Aortic smooth muscle cell (primary cell): Measurements from ENCODE around the gene MIGA2. TPM values are rescaled to one million over a fixed set of nuclear protein-coding genes. Genes with fewer than 3 reads are reported as not detected.

Experiments
- total RNA-seq: library from RNA; depleted of rRNA; stranded (reverse); fragments of >200 nt; gene quantifications from 2 replicates; pipeline ENCODE4 v1.2.3, GENCODE V29; 2014

Gene MIGA2, protein sequence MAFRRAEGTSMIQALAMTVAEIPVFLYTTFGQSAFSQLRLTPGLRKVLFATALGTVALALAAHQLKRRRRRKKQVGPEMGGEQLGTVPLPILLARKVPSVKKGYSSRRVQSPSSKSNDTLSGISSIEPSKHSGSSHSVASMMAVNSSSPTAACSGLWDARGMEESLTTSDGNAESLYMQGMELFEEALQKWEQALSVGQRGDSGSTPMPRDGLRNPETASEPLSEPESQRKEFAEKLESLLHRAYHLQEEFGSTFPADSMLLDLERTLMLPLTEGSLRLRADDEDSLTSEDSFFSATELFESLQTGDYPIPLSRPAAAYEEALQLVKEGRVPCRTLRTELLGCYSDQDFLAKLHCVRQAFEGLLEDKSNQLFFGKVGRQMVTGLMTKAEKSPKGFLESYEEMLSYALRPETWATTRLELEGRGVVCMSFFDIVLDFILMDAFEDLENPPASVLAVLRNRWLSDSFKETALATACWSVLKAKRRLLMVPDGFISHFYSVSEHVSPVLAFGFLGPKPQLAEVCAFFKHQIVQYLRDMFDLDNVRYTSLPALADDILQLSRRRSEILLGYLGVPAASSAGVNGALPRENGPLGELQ
- total RNA-seq: 20.1 and 22.7 TPM in 2 replicates

DNA sequence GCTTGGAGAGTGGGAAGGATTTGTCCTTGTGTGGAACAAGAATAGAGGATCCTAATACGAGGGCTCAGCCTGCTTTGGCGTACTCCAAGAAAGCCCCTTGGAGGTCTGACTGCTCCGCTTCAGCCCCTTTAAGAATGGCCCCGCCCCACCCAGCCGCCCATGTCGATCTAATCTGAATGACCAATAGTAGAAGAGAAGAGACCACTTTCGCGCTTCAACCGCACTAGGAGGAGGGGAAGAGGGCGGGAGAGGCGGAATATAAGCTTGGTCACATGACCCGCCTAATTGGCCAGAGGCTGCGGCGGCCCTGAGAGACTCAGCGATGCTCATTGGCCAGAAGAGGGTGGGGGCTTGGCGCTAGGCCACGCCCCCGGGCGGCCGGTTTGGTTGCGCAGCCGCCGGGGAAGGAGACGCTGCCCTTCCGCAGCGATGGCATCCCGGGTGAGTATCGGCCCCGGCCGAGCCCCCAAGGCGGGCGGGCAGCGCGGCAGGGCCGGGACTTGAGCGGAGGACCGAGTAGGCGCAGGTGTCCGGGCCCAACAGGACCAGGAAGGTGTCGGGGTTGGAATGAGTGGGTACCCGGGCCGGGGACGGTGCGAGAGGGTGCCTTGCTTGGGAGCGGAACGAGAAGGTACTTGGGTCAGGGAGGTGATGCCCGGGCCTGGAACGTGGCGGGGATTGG lies at the start of gene MIGA2:
MIGA2 (plus strand) TSS at position 386 of the 682 bp plus-strand sequence. CDS start 3,969 bp downstream, outside the sequence.

DNA sequence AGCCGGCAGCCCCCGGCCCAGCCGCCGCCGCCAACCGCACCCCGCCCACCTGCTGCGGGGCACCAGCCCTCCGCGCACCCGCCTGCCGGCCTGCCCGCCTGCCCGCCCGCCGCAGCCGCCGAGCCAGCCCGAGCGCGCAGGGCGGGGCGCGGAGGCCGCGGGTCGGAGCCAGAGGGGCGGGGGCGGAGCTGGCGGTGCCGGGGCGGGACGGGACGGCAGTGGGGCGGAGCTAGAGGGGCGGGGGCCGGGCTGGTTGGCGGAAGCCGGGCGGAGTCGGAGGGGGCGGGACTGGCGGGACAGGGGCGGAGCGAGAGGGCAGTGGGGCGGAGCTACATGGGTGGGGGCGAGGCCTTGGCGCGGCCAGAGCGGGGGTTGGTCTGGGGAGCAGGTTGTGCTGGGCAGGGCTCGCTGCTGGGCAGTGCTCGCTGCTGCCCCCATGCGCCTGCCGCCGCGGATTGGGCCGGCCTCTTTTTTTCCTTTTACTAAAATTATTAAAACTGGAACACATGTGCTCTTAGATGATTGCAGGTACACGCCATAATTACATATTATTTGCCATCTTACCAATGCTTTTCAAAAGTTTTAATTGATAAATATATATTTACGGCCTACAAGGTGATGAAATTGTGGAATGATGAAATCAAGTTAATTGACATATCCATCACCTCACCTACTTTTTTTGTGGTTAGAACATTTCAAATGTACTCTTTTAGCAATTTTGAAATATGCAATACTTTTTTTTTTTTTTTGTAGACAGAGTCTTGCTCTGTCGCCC lies 8.0 kb upstream of the MIGA2 start, which contains the start of gene SH3GLB2:
SH3GLB2 (minus strand) TSS at position 140 of the 775 bp plus-strand sequence. CDS start 177 bp downstream, outside the sequence.

DNA sequence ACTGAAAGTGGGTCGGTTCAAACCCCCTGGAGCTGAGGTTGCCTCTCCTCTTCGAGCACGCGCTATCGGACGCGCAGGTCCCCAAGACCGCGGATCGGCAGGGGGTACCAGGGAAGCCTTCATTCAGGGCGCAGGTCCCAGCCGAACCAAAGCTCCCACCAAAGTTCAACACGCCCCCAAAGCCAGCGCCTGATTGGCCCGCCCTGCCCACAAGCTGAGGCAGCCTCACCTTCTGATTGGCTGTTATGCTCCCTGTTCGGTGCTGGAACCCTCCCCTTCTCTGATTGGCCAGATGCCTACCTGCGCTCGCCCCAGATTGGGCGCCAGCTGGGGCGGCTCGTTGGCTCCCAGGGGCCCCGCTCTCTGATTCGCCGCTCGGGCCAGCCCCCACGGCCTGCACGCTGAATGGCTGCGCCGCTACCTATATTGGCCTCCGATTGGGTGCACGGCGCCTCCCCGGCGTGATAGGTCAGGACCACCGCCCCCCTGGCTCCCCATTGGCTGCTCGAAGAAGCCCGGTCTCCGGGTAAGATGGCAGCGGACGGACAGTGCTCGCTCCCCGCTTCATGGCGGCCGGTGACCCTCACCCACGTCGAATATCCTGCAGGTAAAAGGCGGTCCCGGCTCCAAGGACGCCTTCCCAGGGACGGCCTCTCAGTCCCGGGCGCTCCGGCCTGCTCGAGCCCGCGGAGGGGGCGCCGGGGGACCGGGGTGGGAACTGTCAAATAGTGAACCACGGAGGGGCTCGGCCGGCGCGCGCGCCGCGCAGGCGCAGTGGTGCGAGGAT lies 44.4 kb downstream of the MIGA2 start, which contains the start of gene DOLPP1:
DOLPP1 (plus strand) TSS at position 511 of the 787 bp plus-strand sequence; CDS start at position 532, 21 bp downstream.

DNA sequence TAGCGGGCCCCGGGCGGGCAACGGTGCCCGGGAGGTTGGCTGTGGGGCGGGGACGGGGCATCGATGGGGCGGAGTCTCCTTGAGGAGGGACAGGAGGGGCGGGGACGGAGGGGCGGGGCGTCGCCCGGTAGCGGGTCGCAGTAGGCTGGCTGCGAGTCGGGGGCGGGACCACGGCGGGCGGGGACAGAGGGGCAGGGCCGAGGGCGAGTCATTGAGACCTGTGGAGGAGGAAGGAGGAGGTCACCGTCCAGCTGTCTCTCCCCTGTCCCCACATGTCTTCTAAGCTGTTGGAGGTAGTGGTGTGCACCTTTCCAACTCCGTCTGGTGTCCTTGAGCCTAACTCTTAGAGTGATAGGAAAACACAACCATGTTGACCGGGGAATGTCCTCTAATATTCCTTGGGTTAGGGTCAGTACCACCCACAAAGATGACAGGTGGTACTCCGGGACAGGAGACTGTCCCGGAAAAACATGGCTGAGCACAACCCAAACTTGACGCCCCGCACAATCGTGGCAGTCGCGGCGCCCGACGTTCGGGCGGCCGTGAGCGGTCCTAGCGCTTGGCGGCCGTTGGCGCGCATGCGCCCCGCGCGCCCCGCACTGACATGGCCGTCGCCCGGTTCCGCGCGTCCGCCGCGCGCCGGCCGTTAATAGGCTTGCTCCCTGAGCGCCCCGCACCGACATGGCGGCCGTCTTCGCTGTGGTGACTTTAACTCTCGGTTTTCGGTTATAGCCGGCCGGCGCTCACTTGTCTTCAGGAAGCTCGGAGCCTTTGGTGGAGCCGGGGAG lies 74.5 kb downstream of the MIGA2 start, which contains the start of the genes CRAT and PTPA:
CRAT (minus strand) TSS at position 54 of the 788 bp plus-strand sequence. CDS start 284 bp downstream, outside the sequence.
PTPA (plus strand) TSS at position 676 of the 788 bp plus-strand sequence. CDS start 186 bp downstream, outside the sequence.

Other genes starting within 250 kb of the MIGA2 start
- gene TBC1D13, start 249.4 kb upstream of the MIGA2 start, total RNA-seq: 10.2 and 10.9 TPM in 2 replicates
- gene ENDOG, start 218.1 kb upstream of the MIGA2 start, total RNA-seq: 18.5 and 29.1 TPM in 2 replicates
- 9.7 and 12.4 TPM in 2 replicates for gene SPOUT1, start 206.8 kb upstream of the MIGA2 start, total RNA-seq
- gene KYAT1, start 154.7 kb upstream of the MIGA2 start, total RNA-seq: 7.6 and 10.3 TPM in 2 replicates
- gene LRRC8A, start 154.5 kb upstream of the MIGA2 start, total RNA-seq: 64.7 and 65.5 TPM in 2 replicates
- gene PHYHD1, start 115.6 kb upstream of the MIGA2 start, total RNA-seq: 5.7 and 9.8 TPM in 2 replicates
- gene DOLK, start 89.0 kb upstream of the MIGA2 start, total RNA-seq: 28.4 and 30.3 TPM in 2 replicates
- 28.2 and 44.8 TPM in 2 replicates for gene NUP188, start 88.9 kb upstream of the MIGA2 start, total RNA-seq
- gene SH3GLB2, start 8.3 kb upstream of the MIGA2 start, total RNA-seq: 33.4 and 38.2 TPM in 2 replicates
- gene DOLPP1, start 44.5 kb downstream of the MIGA2 start, total RNA-seq: 8.6 and 8.7 TPM in 2 replicates
- 45.2 and 46.9 TPM in 2 replicates for gene CRAT, start 74.2 kb downstream of the MIGA2 start, total RNA-seq
- gene PTPA, start 74.8 kb downstream of the MIGA2 start, total RNA-seq: 173 and 176 TPM in 2 replicates
- gene IER5L, start 141.6 kb downstream of the MIGA2 start, total RNA-seq: 93.6 and 93.7 TPM in 2 replicates